Activated gamma-delta T cell (primary cell): ENCODE measurements around the gene TMEM131L.
"Not testable (repeated sequence)": the region's sequence is repeated elsewhere in the genome, so short reads cannot be mapped to it uniquely, and the experiment has no call there.

Experiments used
- DNase-seq: peaks from one replicate; lab custom pipeline; 2025; lab: John Stamatoyannopoulos, UW

The TMEM131L gene

GRCh38 chr4:153449338-153449737 is 16.8 kb upstream of the TMEM131L start:
- DNase-seq: no peak

GRCh38 chr4:153450544-153450917 is 15.6 kb upstream of the TMEM131L start:
- DNase-seq: no peak

- not testable (repeated sequence) for DNase-seq
These were observed 15.0 kb upstream of the TMEM131L start for GRCh38 chr4:153451145-153451544.

GRCh38 chr4:153451911-153452657 is 14.1 kb upstream of the TMEM131L start:
- DNase-seq: no peak

GRCh38 chr4:153452658-153453378 is 13.3 kb upstream of the TMEM131L start:
- no peak for DNase-seq

GRCh38 chr4:153453402-153453801 is 12.8 kb upstream of the TMEM131L start:
- DNase-seq: no peak

GRCh38 chr4:153458969-153459368 is 7.2 kb upstream of the TMEM131L start:
- DNase-seq: no peak

- DNase-seq: not testable (repeated sequence)
These were observed 4.6 kb upstream of the TMEM131L start for GRCh38 chr4:153461549-153461948.

GRCh38 chr4:153464068-153464467 is 2.1 kb upstream of the TMEM131L start:
- no peak for DNase-seq

GRCh38 chr4:153465140-153465539 is 1.0 kb upstream of the TMEM131L start:
- DNase-seq: no peak

GRCh38 chr4:153465615-153466080 is 512 bp upstream of the TMEM131L start:
- peak; percentile 12 for DNase-seq

- peak; percentile 16 for DNase-seq
These were observed 1.1 kb downstream of the TMEM131L start for GRCh38 chr4:153466949-153467896.

GRCh38 chr4:153467897-153468262 is 1.7 kb downstream of the TMEM131L start:
- DNase-seq: no peak

GRCh38 chr4:153468587-153468986 is 2.4 kb downstream of the TMEM131L start:
- DNase-seq: no peak

- no peak for DNase-seq
These were observed 2.9 kb downstream of the TMEM131L start for GRCh38 chr4:153469031-153469430.

GRCh38 chr4:153471071-153471697 is 5.0 kb downstream of the TMEM131L start:
- DNase-seq: not testable (repeated sequence)

- no peak for DNase-seq
These were observed 5.5 kb downstream of the TMEM131L start for GRCh38 chr4:153471698-153472093.

- no peak for DNase-seq
These were observed 6.2 kb downstream of the TMEM131L start for GRCh38 chr4:153472122-153473037.

- DNase-seq: no peak
These were observed 8.1 kb downstream of the TMEM131L start for GRCh38 chr4:153474251-153474650.

- no peak for DNase-seq
These were observed 10.8 kb downstream of the TMEM131L start for GRCh38 chr4:153476829-153477574.
